ENCODE data around the gene SNAI1.
"Not testable (repeated sequence)": the region's sequence is repeated elsewhere in the genome, so short reads cannot be mapped to it uniquely, and the experiment has no call there.

Gene SNAI1

GRCh38 chr20:49951151-49951550 is 31.6 kb upstream of the SNAI1 start:
- peaks cover 10% of the 10 kb centered on the region; the same call in 1 of the 2 replicates for H3K79me2 ChIP-seq (ENCODE audit: insufficient read depth, low read length)
- H3K4me3 ChIP-seq (ENCODE audit: low read depth in 1 of 2, low read length in 2 of 2), result no peak overlapping the region
- no peaks in the 10 kb centered on the region for H3K27me3 ChIP-seq (ENCODE audit: insufficient read depth, low read length, poor library complexity)
- no peak overlapping the region for H3K4me2 ChIP-seq (ENCODE audit: insufficient read depth, low read length)
- H3K27ac ChIP-seq (ENCODE audit: low read length), result no peak overlapping the region
- no peaks in the 10 kb centered on the region for H3K4me1 ChIP-seq (ENCODE audit: insufficient read depth, low read length)
- H3K9ac ChIP-seq (ENCODE audit: low read depth, low read length), result no peak overlapping the region
- peaks cover 16% of the 10 kb centered on the region for H4K20me1 ChIP-seq (ENCODE audit: insufficient read depth, low read length)
- peaks cover 89% of the 10 kb centered on the region for H3K36me3 ChIP-seq (ENCODE audit: insufficient read depth, low read length)
- DNase-seq (no peak), ATAC-seq (ENCODE audit: insufficient read depth, low read depth) (no peak)
- H3K9me3 ChIP-seq (ENCODE audit: insufficient read depth, low read length, severe bottlenecking), result no peaks in the 10 kb centered on the region
- no peak for TF ChIP-seq EZH2 (IDR thresholded peaks at IDR 0.05; ENCODE audit: borderline replicate concordance, low read depth, low read length, severe bottlenecking)
- TF ChIP-seq CTCF (IDR thresholded peaks at IDR 0.05; ENCODE audit: borderline replicate concordance, extremely low read depth, low read length, poor library complexity, severe bottlenecking), result no peak
- H2AFZ ChIP-seq (ENCODE audit: low read depth, low read length), result no peak overlapping the region

GRCh38 chr20:49955167-49955566 is 27.6 kb upstream of the SNAI1 start:
- H3K9me3 ChIP-seq (ENCODE audit: insufficient read depth, low read length, severe bottlenecking), result no peaks in the 10 kb centered on the region
- H3K36me3 ChIP-seq (ENCODE audit: insufficient read depth, low read length), result peaks cover 70% of the 10 kb centered on the region
- H3K9ac ChIP-seq (ENCODE audit: low read depth, low read length), result no peak overlapping the region
- no peak for DNase-seq
- no peak for ATAC-seq (ENCODE audit: insufficient read depth, low read depth)
- no peak overlapping the region for H3K27ac ChIP-seq (ENCODE audit: low read length)
- H3K79me2 ChIP-seq (ENCODE audit: insufficient read depth, low read length), result no peaks in the 10 kb centered on the region
- no peak overlapping the region for H3K4me2 ChIP-seq (ENCODE audit: insufficient read depth, low read length)
- no peak for TF ChIP-seq CTCF (IDR thresholded peaks at IDR 0.05; ENCODE audit: borderline replicate concordance, extremely low read depth, low read length, poor library complexity, severe bottlenecking)
- no peak for TF ChIP-seq EZH2 (IDR thresholded peaks at IDR 0.05; ENCODE audit: borderline replicate concordance, low read depth, low read length, severe bottlenecking)
- peaks cover 3% of the 10 kb centered on the region; the same call in 1 of the 2 replicates for H4K20me1 ChIP-seq (ENCODE audit: insufficient read depth, low read length)
- no peaks in the 10 kb centered on the region for H3K27me3 ChIP-seq (ENCODE audit: insufficient read depth, low read length, poor library complexity)
- H2AFZ ChIP-seq (ENCODE audit: low read depth, low read length), result no peak overlapping the region
- H3K4me3 ChIP-seq (ENCODE audit: low read depth in 1 of 2, low read length in 2 of 2), result no peak overlapping the region
- H3K4me1 ChIP-seq (ENCODE audit: insufficient read depth, low read length), result no peaks in the 10 kb centered on the region

- ATAC-seq (ENCODE audit: insufficient read depth, low read depth); H4K20me1 ChIP-seq (ENCODE audit: insufficient read depth, low read length); H3K4me3 ChIP-seq (ENCODE audit: low read depth in 1 of 2, low read length in 2 of 2); H3K4me2 ChIP-seq (ENCODE audit: insufficient read depth, low read length); DNase-seq; H3K9ac ChIP-seq (ENCODE audit: low read depth, low read length); H3K27me3 ChIP-seq (ENCODE audit: insufficient read depth, low read length, poor library complexity); H2AFZ ChIP-seq (ENCODE audit: low read depth, low read length); H3K27ac ChIP-seq (ENCODE audit: low read length); H3K9me3 ChIP-seq (ENCODE audit: insufficient read depth, low read length, severe bottlenecking); H3K4me1 ChIP-seq (ENCODE audit: insufficient read depth, low read length); H3K79me2 ChIP-seq (ENCODE audit: insufficient read depth, low read length): not testable (repeated sequence)
- H3K36me3 ChIP-seq (ENCODE audit: insufficient read depth, low read length), result peaks cover 62% of the 10 kb centered on the region
These were observed 26.9 kb upstream of the SNAI1 start for GRCh38 chr20:49955830-49956396.

- no peaks in the 10 kb centered on the region for H3K9me3 ChIP-seq (ENCODE audit: insufficient read depth, low read length, severe bottlenecking)
- ATAC-seq (ENCODE audit: insufficient read depth, low read depth) (no peak), DNase-seq (no peak)
- H3K4me3 ChIP-seq (ENCODE audit: low read depth in 1 of 2, low read length in 2 of 2), result no peak overlapping the region
- H3K79me2 ChIP-seq (ENCODE audit: insufficient read depth, low read length), result no peaks in the 10 kb centered on the region
- no peak overlapping the region for H3K9ac ChIP-seq (ENCODE audit: low read depth, low read length)
- no peak overlapping the region for H3K27ac ChIP-seq (ENCODE audit: low read length)
- no peaks in the 10 kb centered on the region for H3K4me1 ChIP-seq (ENCODE audit: insufficient read depth, low read length)
- TF ChIP-seq CTCF (IDR thresholded peaks at IDR 0.05; ENCODE audit: borderline replicate concordance, extremely low read depth, low read length, poor library complexity, severe bottlenecking) (no peak), EZH2 (IDR thresholded peaks at IDR 0.05; ENCODE audit: borderline replicate concordance, low read depth, low read length, severe bottlenecking) (no peak)
- H2AFZ ChIP-seq (ENCODE audit: low read depth, low read length), result no peak overlapping the region
- no peak overlapping the region for H3K4me2 ChIP-seq (ENCODE audit: insufficient read depth, low read length)
- H4K20me1 ChIP-seq (ENCODE audit: insufficient read depth, low read length), result peaks cover 3% of the 10 kb centered on the region; the same call in 1 of the 2 replicates
- H3K27me3 ChIP-seq (ENCODE audit: insufficient read depth, low read length, poor library complexity), result no peaks in the 10 kb centered on the region
- H3K36me3 ChIP-seq (ENCODE audit: insufficient read depth, low read length), result peaks cover 55% of the 10 kb centered on the region
These were observed 26.1 kb upstream of the SNAI1 start for GRCh38 chr20:49956689-49957088.

GRCh38 chr20:49957089-49957938 is 25.5 kb upstream of the SNAI1 start:
- not testable (repeated sequence) for ATAC-seq (ENCODE audit: insufficient read depth, low read depth); H3K4me2 ChIP-seq (ENCODE audit: insufficient read depth, low read length); H3K4me1 ChIP-seq (ENCODE audit: insufficient read depth, low read length); H4K20me1 ChIP-seq (ENCODE audit: insufficient read depth, low read length); H3K27me3 ChIP-seq (ENCODE audit: insufficient read depth, low read length, poor library complexity); H3K9ac ChIP-seq (ENCODE audit: low read depth, low read length); H2AFZ ChIP-seq (ENCODE audit: low read depth, low read length); H3K9me3 ChIP-seq (ENCODE audit: insufficient read depth, low read length, severe bottlenecking); H3K27ac ChIP-seq (ENCODE audit: low read length); H3K4me3 ChIP-seq (ENCODE audit: low read depth in 1 of 2, low read length in 2 of 2); H3K79me2 ChIP-seq (ENCODE audit: insufficient read depth, low read length); DNase-seq
- H3K36me3 ChIP-seq (ENCODE audit: insufficient read depth, low read length), result peaks cover 49% of the 10 kb centered on the region

Data from DND-41 (cell line).